HCEC 1CT (cell line): ENCODE results near the gene SEMA6C.

Experiments
- DNase-seq: peaks from one replicate; pipeline ENCODE4 v3.0.0-alpha.2; 2017

Gene SEMA6C

GRCh38 chr1:151158326-151158725 lies 11.9 kb upstream of the SEMA6C start:
- DNase-seq, result no peak

- no peak for DNase-seq
Observed at GRCh38 chr1:151157067-151157531, 10.7 kb upstream of the SEMA6C start.

GRCh38 chr1:151156515-151156819 lies 10.0 kb upstream of the SEMA6C start, which contains the start of gene TNFAIP8L2:
Gene TNFAIP8L2 (plus strand): TSS chr1:151156649. CDS start chr1:151158698, 2,049 bp downstream.
- DNase-seq, result no peak

- no peak for DNase-seq
Observed at GRCh38 chr1:151147665-151148064, 1.2 kb upstream of the SEMA6C start.

- no peak for DNase-seq
Observed at GRCh38 chr1:151147132-151147503, 687 bp upstream of the SEMA6C start.

GRCh38 chr1:151146072-151146411 lies 389 bp downstream of the SEMA6C start:
- peak; percentile 16 for DNase-seq

GRCh38 chr1:151145304-151146071 lies 943 bp downstream of the SEMA6C start:
- no peak for DNase-seq

GRCh38 chr1:151144474-151145303 lies 1.7 kb downstream of the SEMA6C start:
- no peak for DNase-seq

GRCh38 chr1:151143986-151144385 lies 2.4 kb downstream of the SEMA6C start:
- no peak for DNase-seq

GRCh38 chr1:151143057-151143435 lies 3.4 kb downstream of the SEMA6C start:
- DNase-seq, result no peak

GRCh38 chr1:151142411-151143056 lies 3.9 kb downstream of the SEMA6C start:
- no peak for DNase-seq

- DNase-seq, result no peak
Observed at GRCh38 chr1:151137789-151138188, 8.6 kb downstream of the SEMA6C start.

GRCh38 chr1:151135433-151136385 lies 10.7 kb downstream of the SEMA6C start:
- DNase-seq, result no peak

GRCh38 chr1:151134991-151135390 lies 11.4 kb downstream of the SEMA6C start:
- no peak for DNase-seq

GRCh38 chr1:151134396-151134795 lies 12.0 kb downstream of the SEMA6C start:
- DNase-seq, result no peak

- no peak for DNase-seq
Observed at GRCh38 chr1:151133018-151133806, 13.2 kb downstream of the SEMA6C start.

- no peak for DNase-seq
Observed at GRCh38 chr1:151132335-151133017, 14.0 kb downstream of the SEMA6C start.

- no peak for DNase-seq
Observed at GRCh38 chr1:151131701-151132334, 14.6 kb downstream of the SEMA6C start.

- DNase-seq, result no peak
Observed at GRCh38 chr1:151130987-151131586, 15.3 kb downstream of the SEMA6C start.

- DNase-seq, result no peak
Observed at GRCh38 chr1:151128800-151129199, 17.6 kb downstream of the SEMA6C start.
